Measurements from ENCODE around the gene DKK3.

GRCh38 chr11:11923828-11924227 is 84.6 kb downstream of the DKK3 start:
- TF ChIP-seq CTCF (IDR thresholded peaks at IDR 0.05): no peak
- TF ChIP-seq POLR2A (IDR thresholded peaks at IDR 0.05; ENCODE audit: low read depth): no peak
- no peak for TF ChIP-seq EP300 (IDR thresholded peaks at IDR 0.05)
- TF ChIP-seq POLR2AphosphoS5 (IDR thresholded peaks at IDR 0.05): no peak
